Posterior cingulate gyrus (tissue), 11 donors: ENCODE measurements around the gene BTBD9.

Source experiments
- DNase-seq, 10 donors: peaks; one replicate each; pipeline versions ENCODE4 v3.0.0 to v3.0.0-alpha.2; 2020 to 2021; ENCODE audit warnings: mixed read lengths in 3 of 10
- intact Hi-C: fragments of 100-400 bp; cut with DNase I; formaldehyde crosslinking; loops from one replicate; pipeline ENCODE4 v1.15.1; 2023

The BTBD9 gene

GRCh38 chr6:38404900-38405556 is 234.7 kb downstream of the BTBD9 start:
- intact Hi-C loops, result no loop called here
- DNase-seq, result no peak

- intact Hi-C loops, result no loop called here
- no peak for DNase-seq
Observed at GRCh38 chr6:38404355-38404754, 235.4 kb downstream of the BTBD9 start.

GRCh38 chr6:38403548-38403947 is 236.2 kb downstream of the BTBD9 start:
- no peak for DNase-seq
- intact Hi-C loops, result no loop called here

- no peak for DNase-seq
Observed at GRCh38 chr6:38400764-38401163, 239.0 kb downstream of the BTBD9 start.

GRCh38 chr6:38400101-38400500 is 239.6 kb downstream of the BTBD9 start:
- intact Hi-C loops, result no loop called here
- no peak for DNase-seq

More at GRCh38 chr6:38400764-38401163, 239.0 kb downstream of the BTBD9 start:
- intact Hi-C loops, result no loop called here

DNA sequence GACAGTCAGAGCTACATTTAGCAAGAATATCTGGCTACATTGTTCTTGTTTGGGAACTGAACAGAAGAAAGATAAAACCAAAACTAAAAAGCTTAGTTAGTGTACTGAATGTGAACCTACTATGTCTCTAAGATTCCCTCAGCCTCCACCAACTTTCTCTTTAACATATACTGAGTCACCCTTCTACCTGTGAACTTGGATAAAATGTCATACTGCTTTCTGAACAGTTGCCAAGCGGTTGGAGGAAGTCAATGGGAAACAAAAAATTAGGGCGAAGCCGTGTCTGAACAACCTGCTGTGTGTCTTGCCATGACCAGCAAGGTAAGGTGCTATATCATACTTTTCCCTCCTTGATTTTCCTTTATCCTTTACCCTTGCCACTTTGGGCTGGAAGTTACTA is 243.5 kb downstream of the BTBD9 start:
- DNase-seq, result no peak
- intact Hi-C loops, result no loop called here

DNA sequence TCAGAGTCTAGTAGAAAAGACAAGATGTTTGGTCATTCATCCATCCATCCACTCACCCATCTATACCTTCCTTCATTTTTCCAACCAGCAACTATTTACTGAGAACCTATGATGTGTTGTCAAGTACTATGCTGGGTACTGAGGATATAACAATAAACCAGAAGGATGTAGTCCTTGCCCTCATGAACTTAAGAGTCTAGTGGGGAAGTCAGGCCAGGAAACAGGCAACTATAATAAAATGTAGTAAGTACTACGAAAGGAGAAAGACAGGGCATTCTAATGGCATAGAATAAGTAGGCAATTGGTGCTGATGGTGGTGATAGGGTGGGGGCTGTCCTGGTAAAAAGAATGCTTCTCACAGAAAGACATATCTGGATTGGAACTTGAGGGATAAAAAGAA is 245.7 kb downstream of the BTBD9 start:
- DNase-seq, result no peak

GRCh38 chr6:38391626-38392579 is 247.8 kb downstream of the BTBD9 start:
- no peak for DNase-seq
- intact Hi-C loops, result no loop called here

More for the DNA sequence above, 245.7 kb downstream of the BTBD9 start:
- intact Hi-C loops, result no loop called here

DNA sequence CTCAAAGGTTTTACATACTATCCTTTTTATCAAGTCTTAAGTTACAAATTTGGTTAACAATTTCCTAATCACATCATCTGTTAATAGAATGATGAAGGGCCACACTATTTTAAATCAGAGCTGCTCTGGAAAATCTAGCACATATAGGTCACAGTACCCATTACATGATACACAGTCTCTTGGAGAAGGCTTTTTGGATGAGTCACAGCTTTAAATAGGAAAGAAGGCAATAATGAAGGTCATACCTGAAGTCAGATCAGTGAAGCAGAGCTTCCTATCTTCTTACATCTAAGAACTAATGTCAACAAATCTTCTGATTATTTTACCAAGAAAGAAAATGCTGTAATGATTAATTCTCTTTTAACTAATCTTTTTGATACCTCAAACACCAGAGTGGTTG is 248.5 kb downstream of the BTBD9 start:
- intact Hi-C loops, result no loop called here
- DNase-seq, result no peak

GRCh38 chr6:38389875-38390274 is 249.9 kb downstream of the BTBD9 start:
- DNase-seq, result no peak
- intact Hi-C loops, result no loop called here

- DNase-seq, result no peak
- intact Hi-C loops, result no loop called here
Observed at GRCh38 chr6:38387971-38388370, 251.8 kb downstream of the BTBD9 start.

DNA sequence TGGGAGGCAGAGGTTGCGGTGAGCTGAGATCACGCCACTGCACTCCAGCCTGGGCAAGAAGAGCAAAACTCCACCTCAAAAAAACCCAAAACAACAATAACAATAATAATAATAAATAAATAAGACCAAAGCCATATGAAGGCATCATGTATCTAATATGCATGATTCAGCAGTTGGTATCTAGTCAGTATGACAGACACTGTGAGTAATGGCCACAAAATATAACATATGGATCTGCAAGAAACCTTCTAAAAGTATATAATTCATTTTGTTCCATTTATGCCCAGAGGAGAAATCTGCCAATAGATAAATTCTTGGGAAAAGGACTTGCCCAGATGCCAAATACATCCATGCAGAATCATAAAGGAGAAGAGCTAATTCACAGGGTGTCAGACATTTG is 252.3 kb downstream of the BTBD9 start:
- intact Hi-C loops, result no loop called here
- no peak for DNase-seq

DNA sequence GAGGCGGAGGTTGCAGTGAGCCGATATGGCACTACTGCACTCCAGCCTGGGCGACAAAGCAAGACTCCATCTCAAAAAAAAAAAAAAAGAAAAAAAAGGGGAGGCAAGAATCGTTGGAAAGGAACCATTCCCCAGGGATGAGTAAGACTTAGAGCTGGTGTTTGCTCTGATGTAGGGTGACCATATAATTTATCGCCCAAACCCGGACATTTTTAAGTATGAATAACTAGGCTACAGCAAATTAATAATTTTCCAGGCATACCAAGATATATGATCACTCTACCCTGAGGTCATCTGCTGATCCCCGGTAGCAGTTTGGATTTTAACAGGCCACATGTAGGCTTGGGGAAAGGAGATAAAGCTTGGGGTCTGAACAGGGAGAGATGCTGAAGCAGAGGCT is 260.9 kb downstream of the BTBD9 start:
- no peak for DNase-seq
- intact Hi-C loops, result no loop called here

- intact Hi-C loops, result no loop called here
- DNase-seq, result no peak
Observed at GRCh38 chr6:38375937-38376336, 263.8 kb downstream of the BTBD9 start.

- no peak for DNase-seq
Observed at GRCh38 chr6:38375341-38375740, 264.4 kb downstream of the BTBD9 start.

GRCh38 chr6:38371881-38372280 is 267.8 kb downstream of the BTBD9 start:
- no peak for DNase-seq
- intact Hi-C loops, result no loop called here

More at GRCh38 chr6:38375341-38375740, 264.4 kb downstream of the BTBD9 start:
- intact Hi-C loops, result no loop called here

- intact Hi-C loops, result no loop called here
- no peak for DNase-seq
Observed at GRCh38 chr6:38370653-38371601, 268.8 kb downstream of the BTBD9 start.

- no peak for DNase-seq
Observed at GRCh38 chr6:38367231-38367630, 272.5 kb downstream of the BTBD9 start.

GRCh38 chr6:38366234-38366633 is 273.5 kb downstream of the BTBD9 start:
- intact Hi-C loops, result no loop called here
- DNase-seq, result no peak

More at GRCh38 chr6:38367231-38367630, 272.5 kb downstream of the BTBD9 start:
- intact Hi-C loops, result no loop called here

DNA sequence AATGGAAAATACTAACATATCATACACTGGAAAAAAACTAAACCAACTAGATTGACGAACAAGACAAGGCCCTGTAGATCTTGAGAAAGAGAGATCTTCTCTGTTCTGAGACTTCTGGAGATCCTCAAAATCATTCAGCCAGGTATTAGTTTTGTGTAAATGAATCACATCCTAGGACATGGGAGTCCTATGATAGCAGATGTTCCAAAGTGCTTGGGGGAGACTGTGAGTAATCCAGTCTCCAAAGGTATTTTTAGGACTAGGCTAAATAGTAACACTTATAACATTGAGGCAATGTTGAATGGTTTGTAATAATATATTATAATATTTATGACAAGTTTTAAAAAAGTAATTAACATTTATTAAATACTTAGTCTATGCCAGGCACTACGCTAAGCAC is 275.0 kb downstream of the BTBD9 start:
- intact Hi-C loops, result no loop called here
- DNase-seq, result no peak

DNA sequence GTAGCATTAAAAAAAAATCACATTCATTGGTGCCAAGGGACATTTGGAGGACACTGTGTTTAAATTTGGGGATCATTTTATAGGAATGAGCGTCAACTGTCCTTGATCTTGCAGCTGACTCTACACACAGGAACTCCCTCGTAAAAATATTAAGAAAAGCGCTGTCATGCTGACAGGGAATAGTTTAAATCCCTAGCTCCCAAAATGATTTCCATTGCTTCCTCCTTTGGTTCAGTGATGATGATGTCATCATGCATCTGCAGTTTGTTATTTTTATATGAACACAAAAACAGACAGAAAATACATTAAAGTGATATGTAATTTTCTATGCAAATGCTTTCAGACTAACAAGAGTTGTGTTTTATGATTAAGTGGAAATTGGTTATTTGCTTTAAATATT is 275.6 kb downstream of the BTBD9 start:
- no peak for DNase-seq
- intact Hi-C loops, result no loop called here
